ENCODE results near the gene ANP32E.
A peak's percentile ranks its signal among the peaks of the same experiment; 100 is the strongest.

The ANP32E gene

GRCh38 chr1:150235852-150236613 lies at the start of gene ANP32E:
ANP32E (minus strand) TSS chr1:150236112; CDS start chr1:150235786, 326 bp downstream.
- peak; percentile 99 for DNase-seq (ENCODE audit: low read depth)
- Histone ChIP-seq H3K4me1 (ENCODE audit: control insufficient read depth, insufficient read depth, low read length) (peaks cover 17% of the 10 kb centered on the region), H3K9ac (ENCODE audit: low read length) (peak within 1 kb of the TSS; percentile 96), H3K36me3 (ENCODE audit: control insufficient read depth, insufficient read depth, low read length, severe bottlenecking) (no peaks in the 10 kb centered on the region), H3K27me3 (replicated peaks; ENCODE audit: control insufficient read depth, insufficient read depth, low read length) (no peaks in the 10 kb centered on the region), H3K4me3 (ENCODE audit: low read length) (peak within 1 kb of the TSS; percentile 97), H3K9me3 (ENCODE audit: control insufficient read depth, low read length) (no peaks in the 10 kb centered on the region)

DNA sequence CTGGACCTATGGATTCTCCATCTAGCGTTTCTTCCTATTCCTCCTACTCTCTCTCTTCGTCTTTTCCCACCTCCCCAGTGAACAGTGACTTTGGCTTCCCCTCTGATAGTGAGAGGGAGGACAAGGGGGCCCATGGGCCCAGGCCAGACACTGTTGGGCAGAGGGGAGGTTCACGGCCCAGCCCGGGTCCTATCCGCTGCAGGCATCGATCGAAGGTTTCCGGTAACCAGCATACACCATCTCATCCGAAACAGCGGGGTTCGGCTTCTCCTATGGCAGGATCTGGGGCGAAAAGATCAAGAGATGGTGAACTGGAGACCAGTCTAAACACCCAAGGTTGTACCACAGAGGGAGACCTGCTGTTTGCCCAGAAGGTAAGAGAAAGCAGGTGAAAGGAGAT lies 47.3 kb upstream of the ANP32E start:
- Histone ChIP-seq H3K36me3 (ENCODE audit: control insufficient read depth, insufficient read depth, low read length, severe bottlenecking) (peaks cover 6% of the 10 kb centered on the region), H3K27me3 (replicated peaks; ENCODE audit: control insufficient read depth, insufficient read depth, low read length) (no peaks in the 10 kb centered on the region)
- DNase-seq (ENCODE audit: low read depth): no peak

GRCh38 chr1:150282558-150282958 lies 46.6 kb upstream of the ANP32E start:
- no peaks in the 10 kb centered on the region for H3K9me3 ChIP-seq (ENCODE audit: control insufficient read depth, low read length)
- H3K27me3 ChIP-seq (replicated peaks; ENCODE audit: control insufficient read depth, insufficient read depth, low read length): no peaks in the 10 kb centered on the region
- peak overlapping the region; percentile 80 for H3K9ac ChIP-seq (ENCODE audit: low read length)
- H3K4me1 ChIP-seq (ENCODE audit: control insufficient read depth, insufficient read depth, low read length): peaks cover 23% of the 10 kb centered on the region
- DNase-seq (ENCODE audit: low read depth): no peak
- peak overlapping the region; percentile 88 for H3K4me3 ChIP-seq (ENCODE audit: low read length)
- peaks cover 6% of the 10 kb centered on the region for H3K36me3 ChIP-seq (ENCODE audit: control insufficient read depth, insufficient read depth, low read length, severe bottlenecking)

More for the DNA sequence above, 47.3 kb upstream of the ANP32E start:
- Histone ChIP-seq H3K9me3 (ENCODE audit: control insufficient read depth, low read length) (no peaks in the 10 kb centered on the region), H3K4me3 (ENCODE audit: low read length) (peak overlapping the region; percentile 88), H3K9ac (ENCODE audit: low read length) (peak overlapping the region; percentile 80), H3K4me1 (ENCODE audit: control insufficient read depth, insufficient read depth, low read length) (peaks cover 23% of the 10 kb centered on the region)

DNA sequence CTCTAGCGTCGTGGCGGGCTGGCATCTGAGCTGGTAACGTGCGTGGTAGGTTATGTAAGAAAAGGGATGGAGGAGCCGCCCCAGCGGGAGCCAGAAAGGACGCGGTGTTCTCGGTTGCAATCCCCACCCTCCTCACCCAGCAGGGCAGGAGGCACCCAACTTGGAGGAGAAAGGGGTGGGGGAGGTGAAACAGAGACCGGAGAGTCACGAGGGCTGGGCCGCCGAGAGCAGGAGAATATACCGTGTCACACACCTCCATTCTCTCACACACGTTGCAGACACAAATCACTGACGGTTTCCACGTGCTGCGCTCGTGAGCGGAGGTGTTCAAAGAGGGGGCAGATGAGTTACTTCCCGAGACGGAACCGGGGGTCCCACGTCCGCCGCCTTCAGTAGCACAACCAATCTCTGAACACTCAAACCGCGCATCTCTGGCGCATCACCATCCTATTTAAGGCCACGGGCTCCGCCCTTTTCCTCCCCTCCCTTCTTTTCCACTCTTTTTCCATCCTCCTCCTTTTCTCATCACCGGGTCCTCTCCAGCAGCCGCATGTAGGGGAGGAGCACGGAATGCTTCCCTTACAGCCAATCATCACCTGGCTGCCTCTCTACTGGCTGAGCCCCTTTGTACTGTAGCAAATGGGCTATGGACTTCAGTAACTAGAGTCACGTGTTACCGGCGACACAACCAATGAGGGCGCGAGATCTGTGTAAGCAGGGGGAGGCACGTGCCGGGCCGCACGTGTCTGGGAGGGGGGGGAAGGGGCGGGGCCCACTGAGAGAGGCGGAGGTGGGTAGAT lies 46.0 kb upstream of the ANP32E start, which contains the start of gene CIART:
CIART (plus strand) TSS at position 797 of the 800 bp plus-strand sequence. CDS start 714 bp downstream, outside the sequence.
- H3K9me3 ChIP-seq (ENCODE audit: control insufficient read depth, low read length): no peaks in the 10 kb centered on the region
- H3K36me3 ChIP-seq (ENCODE audit: control insufficient read depth, insufficient read depth, low read length, severe bottlenecking): peaks cover 6% of the 10 kb centered on the region
- H3K4me1 ChIP-seq (ENCODE audit: control insufficient read depth, insufficient read depth, low read length): peaks cover 23% of the 10 kb centered on the region
- DNase-seq (ENCODE audit: low read depth): peak; percentile 98
- H3K4me3 ChIP-seq (ENCODE audit: low read length): peak within 1 kb of the TSS; percentile 88
- H3K9ac ChIP-seq (ENCODE audit: low read length): peak within 1 kb of the TSS; percentile 80
- no peaks in the 10 kb centered on the region for H3K27me3 ChIP-seq (replicated peaks; ENCODE audit: control insufficient read depth, insufficient read depth, low read length)

- no peaks in the 10 kb centered on the region for H3K27me3 ChIP-seq (replicated peaks; ENCODE audit: control insufficient read depth, insufficient read depth, low read length)
- peaks cover 23% of the 10 kb centered on the region for H3K4me1 ChIP-seq (ENCODE audit: control insufficient read depth, insufficient read depth, low read length)
- H3K36me3 ChIP-seq (ENCODE audit: control insufficient read depth, insufficient read depth, low read length, severe bottlenecking): peaks cover 1% of the 10 kb centered on the region
- peak; percentile 91 for DNase-seq (ENCODE audit: low read depth)
- H3K9ac ChIP-seq (ENCODE audit: low read length): peak overlapping the region; percentile 79
- peak overlapping the region; percentile 88 for H3K4me3 ChIP-seq (ENCODE audit: low read length)
- no peaks in the 10 kb centered on the region for H3K9me3 ChIP-seq (ENCODE audit: control insufficient read depth, low read length)
Measured at GRCh38 chr1:150281221-150281757, 45.4 kb upstream of the ANP32E start.

- no peaks in the 10 kb centered on the region for H3K36me3 ChIP-seq (ENCODE audit: control insufficient read depth, insufficient read depth, low read length, severe bottlenecking)
- H3K4me1 ChIP-seq (ENCODE audit: control insufficient read depth, insufficient read depth, low read length): peaks cover 23% of the 10 kb centered on the region
- no peak for DNase-seq (ENCODE audit: low read depth)
- peak overlapping the region; percentile 79 for H3K9ac ChIP-seq (ENCODE audit: low read length)
- no peak overlapping the region for H3K4me3 ChIP-seq (ENCODE audit: low read length)
- H3K9me3 ChIP-seq (ENCODE audit: control insufficient read depth, low read length): no peaks in the 10 kb centered on the region
- H3K27me3 ChIP-seq (replicated peaks; ENCODE audit: control insufficient read depth, insufficient read depth, low read length): no peaks in the 10 kb centered on the region
Measured at GRCh38 chr1:150280138-150280707, 44.3 kb upstream of the ANP32E start.

DNA sequence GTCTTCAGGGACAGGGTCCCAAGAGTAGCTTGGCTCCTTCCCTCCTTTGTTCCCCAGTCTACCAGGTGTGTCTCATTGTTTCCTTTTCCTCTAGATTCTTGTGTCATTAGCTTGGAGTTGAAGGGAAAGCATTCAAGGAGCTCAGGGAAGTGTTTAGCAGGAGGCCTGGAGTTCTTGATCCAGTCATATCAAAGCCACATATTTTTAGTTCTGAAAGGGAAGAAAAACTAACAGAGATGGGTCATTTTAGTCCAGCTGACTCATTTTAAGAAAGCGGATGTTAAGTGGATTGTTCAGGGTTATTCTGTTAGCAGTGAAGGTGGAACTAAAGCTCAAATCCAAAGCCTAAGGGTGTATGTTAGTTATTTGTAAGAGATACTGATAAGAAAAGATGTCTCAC lies 37.4 kb upstream of the ANP32E start:
- DNase-seq (ENCODE audit: low read depth): peak; percentile 37
- H3K36me3 ChIP-seq (ENCODE audit: control insufficient read depth, insufficient read depth, low read length, severe bottlenecking): no peaks in the 10 kb centered on the region
- H3K9me3 ChIP-seq (ENCODE audit: control insufficient read depth, low read length): no peaks in the 10 kb centered on the region

GRCh38 chr1:150271291-150271959 lies 35.5 kb upstream of the ANP32E start:
- DNase-seq (ENCODE audit: low read depth): no peak
- H3K9ac ChIP-seq (ENCODE audit: low read length): no peak overlapping the region

More for the DNA sequence above, 37.4 kb upstream of the ANP32E start:
- Histone ChIP-seq H3K27me3 (replicated peaks; ENCODE audit: control insufficient read depth, insufficient read depth, low read length) (no peaks in the 10 kb centered on the region), H3K4me1 (ENCODE audit: control insufficient read depth, insufficient read depth, low read length) (peaks cover 24% of the 10 kb centered on the region), H3K4me3 (ENCODE audit: low read length) (peak overlapping the region; percentile 73), H3K9ac (ENCODE audit: low read length) (peak overlapping the region; percentile 76)

GRCh38 chr1:150269451-150269850 lies 33.5 kb upstream of the ANP32E start:
- peak overlapping the region; percentile 97 for H3K9ac ChIP-seq (ENCODE audit: low read length)
- peak overlapping the region; percentile 99 for H3K4me3 ChIP-seq (ENCODE audit: low read length)
- H3K27me3 ChIP-seq (replicated peaks; ENCODE audit: control insufficient read depth, insufficient read depth, low read length): no peaks in the 10 kb centered on the region
- H3K4me1 ChIP-seq (ENCODE audit: control insufficient read depth, insufficient read depth, low read length): peaks cover 34% of the 10 kb centered on the region
- no peak for DNase-seq (ENCODE audit: low read depth)
- peaks cover 26% of the 10 kb centered on the region for H3K36me3 ChIP-seq (ENCODE audit: control insufficient read depth, insufficient read depth, low read length, severe bottlenecking)
- H3K9me3 ChIP-seq (ENCODE audit: control insufficient read depth, low read length): no peaks in the 10 kb centered on the region

More at GRCh38 chr1:150271291-150271959, 35.5 kb upstream of the ANP32E start:
- H3K27me3 ChIP-seq (replicated peaks; ENCODE audit: control insufficient read depth, insufficient read depth, low read length): no peaks in the 10 kb centered on the region
- H3K4me3 ChIP-seq (ENCODE audit: low read length): no peak overlapping the region
- no peaks in the 10 kb centered on the region for H3K9me3 ChIP-seq (ENCODE audit: control insufficient read depth, low read length)
- peaks cover 6% of the 10 kb centered on the region for H3K36me3 ChIP-seq (ENCODE audit: control insufficient read depth, insufficient read depth, low read length, severe bottlenecking)
- peaks cover 34% of the 10 kb centered on the region for H3K4me1 ChIP-seq (ENCODE audit: control insufficient read depth, insufficient read depth, low read length)

DNA sequence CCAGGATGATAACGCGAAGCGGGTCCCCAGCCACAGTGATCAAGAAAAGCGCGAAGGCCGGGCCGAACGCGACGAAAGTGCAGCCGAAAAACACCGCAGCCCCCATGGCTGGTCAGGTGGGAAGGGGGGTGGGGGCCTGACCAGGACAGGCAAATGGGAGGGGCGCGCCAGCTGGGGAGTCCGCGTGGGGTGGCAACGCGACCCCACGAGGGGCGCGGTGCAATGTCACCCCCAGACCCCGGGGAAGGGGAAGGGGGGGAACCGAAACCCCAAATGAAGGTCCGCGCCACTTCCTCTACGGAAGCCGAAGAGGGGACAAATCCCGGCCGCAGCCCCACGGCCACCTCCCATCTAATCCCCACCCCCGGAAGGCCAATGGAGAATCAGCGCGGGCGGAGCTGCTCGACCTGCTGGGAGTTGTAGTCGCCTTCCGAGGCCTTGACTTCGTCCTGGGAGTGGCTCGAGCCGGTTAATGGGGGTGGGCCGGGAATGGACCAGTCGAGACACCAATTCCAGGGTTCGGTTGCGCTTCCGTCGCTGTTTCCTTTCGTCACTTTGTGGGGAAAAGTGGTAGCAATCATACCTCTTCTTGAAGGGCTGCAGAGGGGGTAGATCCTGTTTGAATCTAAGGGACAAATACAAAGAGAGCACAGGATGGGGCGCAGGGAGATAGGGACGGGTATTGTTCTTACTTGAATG lies 32.9 kb upstream of the ANP32E start, which contains the start of gene APH1A:
APH1A (minus strand) TSS at position 312 of the 699 bp plus-strand sequence; CDS start at position 106, 206 bp downstream.
- peaks cover 27% of the 10 kb centered on the region for H3K36me3 ChIP-seq (ENCODE audit: control insufficient read depth, insufficient read depth, low read length, severe bottlenecking)
- H3K9ac ChIP-seq (ENCODE audit: low read length): peak within 1 kb of the TSS; percentile 97
- peaks cover 34% of the 10 kb centered on the region for H3K4me1 ChIP-seq (ENCODE audit: control insufficient read depth, insufficient read depth, low read length)
- H3K4me3 ChIP-seq (ENCODE audit: low read length): peak within 1 kb of the TSS; percentile 99
- DNase-seq (ENCODE audit: low read depth): peak; percentile 98
- H3K27me3 ChIP-seq (replicated peaks; ENCODE audit: control insufficient read depth, insufficient read depth, low read length): no peaks in the 10 kb centered on the region
- H3K9me3 ChIP-seq (ENCODE audit: control insufficient read depth, low read length): no peaks in the 10 kb centered on the region

Measured in adipocyte (in vitro differentiated cells).